T-helper 17 cell (primary cell): Measurements from ENCODE around the gene TDP2. TPM values are rescaled to one million over a fixed set of nuclear protein-coding genes. Genes with fewer than 3 reads are reported as not detected.
A peak's percentile ranks its signal among the peaks of the same experiment; 100 is the strongest.
"Not testable (repeated sequence)": the region's sequence is repeated elsewhere in the genome, so short reads cannot be mapped to it uniquely, and the experiment has no call there.

Experiments
- ATAC-seq: fragments of 150-1000 bp; cut with Tn5 transposase; 2 replicates; pipeline ENCODE4 v1.10.0; 2021; ENCODE audit warnings: mild to moderate bottlenecking, moderate library complexity
- DNase-seq, 3 donors: peaks; one replicate each; pipeline versions ENCODE4 v3.0.0 to v3.0.0-alpha.2; 2020 to 2021
- H3K9me3 ChIP-seq: one replicate; pipeline ENCODE4 v1.7.0; 2013; ENCODE audit warnings: low read length, mild to moderate bottlenecking; ENCODE audit not compliant: control insufficient read depth, poor library complexity, severe bottlenecking
- H3K27ac Mint-ChIP-seq: one replicate; pipeline ENCODE4 v1.8.0; 2022; ENCODE audit warnings: mild to moderate bottlenecking, moderate library complexity, mixed read lengths
- H3K27me3 Mint-ChIP-seq: one replicate; pipeline ENCODE4 v1.8.0; 2022; ENCODE audit warnings: mixed read lengths
- H3K36me3 Mint-ChIP-seq: one replicate; pipeline ENCODE4 v1.8.0; 2022; ENCODE audit warnings: low read depth, mixed read lengths
- H3K4me1 Mint-ChIP-seq: one replicate; pipeline ENCODE4 v1.8.0; 2022; ENCODE audit warnings: mild to moderate bottlenecking, mixed read lengths
- H3K4me3 Mint-ChIP-seq: one replicate; pipeline ENCODE4 v1.8.0; 2022; ENCODE audit warnings: mild to moderate bottlenecking, moderate library complexity, mixed read lengths
- total RNA-seq, 4 donors: library from RNA in 2 of 4; stranded (reverse) in 2 of 4; gene quantifications; one replicate each; pipeline ENCODE4 v1.2.3 and lab custom pipeline; 2022 to 2026

Gene TDP2
- total RNA-seq (10 to 100 TPM; 35.6 to 42.0 TPM), total RNA-seq (lab: John Stamatoyannopoulos, UW) (36.2 to 50.3 reads per million in 2 donors)

GRCh38 chr6:24666641-24667377, at the start of gene TDP2, which contains the start of gene ACOT13:
TSS of gene TDP2 (minus strand) at chr6:24666899. CDS start at chr6:24666862, 37 bp downstream.
TSS of gene ACOT13 (plus strand) at chr6:24667077. CDS start at chr6:24667264, 187 bp downstream.
- H3K4me3 Mint-ChIP-seq = peak within 1 kb of the TSS; percentile 96
- ATAC-seq = peak; percentile 93
- no peaks in the 10 kb centered on the region for H3K9me3 ChIP-seq
- no peaks in the 10 kb centered on the region for H3K27me3 Mint-ChIP-seq
- H3K27ac Mint-ChIP-seq = peak within 1 kb of the TSS; percentile 99
- peaks cover 7% of the 10 kb centered on the region for H3K36me3 Mint-ChIP-seq
- peak; percentile 95 to 98 (median 96) for DNase-seq
- H3K4me1 Mint-ChIP-seq = peaks cover 47% of the 10 kb centered on the region

DNA sequence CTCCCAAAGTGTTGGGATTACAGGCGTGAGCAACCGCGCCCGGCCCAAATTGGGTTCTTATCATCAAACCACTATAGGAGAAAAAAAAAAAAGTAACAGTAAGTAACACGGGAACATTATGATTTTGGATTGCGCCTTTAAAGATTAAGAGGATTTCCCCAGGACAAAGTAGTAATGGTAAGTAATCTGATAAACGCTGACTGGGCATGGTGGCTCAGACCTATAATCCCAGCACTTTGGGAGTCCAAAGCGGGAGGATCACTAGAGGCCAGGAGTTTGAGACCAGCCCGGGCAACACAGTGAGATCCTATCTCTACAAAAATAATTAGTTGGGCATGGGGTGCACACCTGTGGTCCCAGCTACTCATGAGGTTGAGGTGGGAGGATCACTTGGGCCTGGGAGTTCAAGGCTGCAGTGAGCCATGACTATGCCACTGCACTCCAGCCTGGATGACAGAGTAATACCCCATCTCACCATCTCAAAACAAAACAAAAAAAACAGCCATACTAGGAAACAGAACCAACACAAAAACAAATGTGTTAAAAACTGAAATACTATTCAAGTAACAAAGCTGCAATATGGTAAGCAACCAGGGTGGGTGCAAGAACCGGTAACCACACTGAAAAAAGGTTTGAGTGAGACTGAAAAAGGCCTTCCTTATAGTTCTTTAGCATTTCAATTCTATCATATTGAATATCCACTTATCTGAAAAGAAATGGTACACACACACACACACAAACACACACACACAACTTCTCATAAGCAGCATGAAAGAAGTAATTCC, 44.0 kb upstream of the TDP2 start:
- ATAC-seq = no peak
- Mint-ChIP-seq H3K27me3 (no peaks in the 10 kb centered on the region), H3K27ac (peak overlapping the region; percentile 67)

DNA sequence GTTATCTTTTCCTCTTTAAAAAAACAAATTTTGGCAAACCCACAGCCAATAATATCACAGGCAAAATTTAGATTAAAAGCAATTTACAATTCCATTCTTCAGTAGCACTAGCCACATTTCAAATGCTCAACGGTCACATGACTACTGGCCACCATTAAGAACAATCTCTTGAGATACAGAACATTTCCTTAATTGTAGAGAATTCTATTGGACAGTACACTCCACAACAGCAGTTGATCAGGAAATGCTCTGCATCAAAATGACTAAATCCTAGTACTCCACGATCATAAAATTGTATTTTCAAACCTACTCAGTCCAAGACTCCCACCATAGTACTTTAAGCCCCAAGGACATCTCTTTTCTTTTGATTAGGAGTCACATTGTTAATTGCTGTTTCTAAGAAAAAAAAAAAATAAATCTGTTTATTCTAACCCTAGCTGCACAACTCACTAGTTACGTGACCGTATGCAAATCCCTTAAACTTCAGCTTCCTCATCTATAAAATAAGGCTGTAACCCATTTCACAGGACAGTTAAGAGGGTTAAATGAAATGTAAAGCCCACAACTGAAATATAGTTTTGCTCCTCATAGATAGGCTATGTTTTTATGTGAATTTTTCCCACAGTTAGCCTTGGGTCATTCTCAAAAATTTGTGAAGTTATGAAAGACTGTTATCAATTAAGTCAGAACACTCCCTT, 42.5 kb upstream of the TDP2 start:
- no peak overlapping the region for H3K4me3 Mint-ChIP-seq
- peaks cover 23% of the 10 kb centered on the region for H3K4me1 Mint-ChIP-seq
- no peak for ATAC-seq
- H3K9me3 ChIP-seq = no peaks in the 10 kb centered on the region
- no peaks in the 10 kb centered on the region for H3K27me3 Mint-ChIP-seq
- no peak for DNase-seq
- peaks cover 5% of the 10 kb centered on the region for H3K36me3 Mint-ChIP-seq
- H3K27ac Mint-ChIP-seq = no peak overlapping the region

More for the DNA sequence above, 44.0 kb upstream of the TDP2 start:
- Mint-ChIP-seq H3K36me3 (peaks cover 5% of the 10 kb centered on the region), H3K4me3 (peak overlapping the region; percentile 60), H3K4me1 (peaks cover 31% of the 10 kb centered on the region)
- no peak for DNase-seq
- H3K9me3 ChIP-seq = no peaks in the 10 kb centered on the region

DNA sequence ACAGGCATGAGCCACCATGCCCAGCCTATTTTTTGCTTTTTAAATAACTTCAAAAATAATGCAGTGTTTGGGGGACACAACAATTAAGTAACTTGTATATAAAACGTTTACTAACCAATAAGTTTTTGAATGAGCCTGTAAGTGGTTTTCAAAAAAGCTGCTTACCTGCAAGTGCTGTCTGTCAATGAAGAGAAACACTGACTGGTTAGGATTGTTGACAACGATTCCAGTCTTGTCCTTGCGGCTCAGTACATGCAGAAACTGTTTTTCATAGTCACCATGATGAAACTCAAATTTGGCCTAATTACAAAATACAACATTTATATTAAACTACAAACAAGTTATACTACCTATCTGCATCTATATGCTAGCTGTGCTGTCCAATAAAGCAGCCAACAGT, 41.9 kb upstream of the TDP2 start:
- DNase-seq (no peak), ATAC-seq (no peak)
- Mint-ChIP-seq H3K4me3 (no peak overlapping the region), H3K27ac (no peak overlapping the region), H3K27me3 (no peaks in the 10 kb centered on the region), H3K36me3 (peaks cover 10% of the 10 kb centered on the region), H3K4me1 (peaks cover 26% of the 10 kb centered on the region)
- no peaks in the 10 kb centered on the region for H3K9me3 ChIP-seq

GRCh38 chr6:24704468-24704867, 37.8 kb upstream of the TDP2 start:
- H3K9me3 ChIP-seq = no peaks in the 10 kb centered on the region
- Mint-ChIP-seq H3K36me3 (peaks cover 6% of the 10 kb centered on the region), H3K27ac (no peak overlapping the region), H3K4me3 (no peak overlapping the region), H3K27me3 (no peaks in the 10 kb centered on the region), H3K4me1 (peaks cover 13% of the 10 kb centered on the region)
- DNase-seq = no peak
- ATAC-seq = no peak

DNA sequence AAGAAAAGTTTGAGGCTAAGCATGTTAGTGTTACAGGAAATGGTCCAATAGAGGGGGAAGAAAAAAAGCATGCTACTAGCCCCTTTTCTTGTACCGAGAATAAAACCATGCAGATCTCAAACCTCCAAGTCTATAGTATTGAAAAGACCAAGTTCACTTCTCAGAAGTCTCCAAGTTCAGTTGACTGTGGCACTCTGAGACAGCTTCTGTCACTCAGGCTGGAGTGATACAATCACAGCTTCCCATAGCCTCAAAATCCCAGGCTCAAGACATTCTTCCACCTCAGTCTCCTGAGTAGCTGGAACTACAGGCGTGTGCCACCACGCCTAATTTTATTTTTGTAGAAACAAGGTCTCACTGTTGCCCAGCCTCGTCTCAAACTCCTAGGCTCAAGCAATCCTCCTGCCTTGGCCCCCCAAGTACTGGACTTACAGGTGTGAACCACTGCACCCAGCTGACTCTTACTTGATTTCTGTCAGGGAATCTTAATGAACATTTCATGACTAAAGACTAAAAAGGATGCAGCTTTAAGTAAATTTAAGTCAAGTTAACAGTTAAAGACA, 36.1 kb upstream of the TDP2 start:
- ATAC-seq = no peak
- Mint-ChIP-seq H3K36me3 (peaks cover 6% of the 10 kb centered on the region), H3K4me1 (peaks cover 14% of the 10 kb centered on the region), H3K27me3 (no peaks in the 10 kb centered on the region), H3K4me3 (no peak overlapping the region), H3K27ac (peak overlapping the region; percentile 16)
- no peak for DNase-seq
- H3K9me3 ChIP-seq = no peaks in the 10 kb centered on the region

- Mint-ChIP-seq H3K36me3 (peaks cover 6% of the 10 kb centered on the region), H3K4me1 (peaks cover 14% of the 10 kb centered on the region), H3K27me3 (no peaks in the 10 kb centered on the region), H3K4me3 (no peak overlapping the region), H3K27ac (peak overlapping the region; percentile 82)
- no peak for DNase-seq
- ATAC-seq = no peak
- H3K9me3 ChIP-seq = no peaks in the 10 kb centered on the region
Observed at GRCh38 chr6:24699521-24700359, 33.0 kb upstream of the TDP2 start.

DNA sequence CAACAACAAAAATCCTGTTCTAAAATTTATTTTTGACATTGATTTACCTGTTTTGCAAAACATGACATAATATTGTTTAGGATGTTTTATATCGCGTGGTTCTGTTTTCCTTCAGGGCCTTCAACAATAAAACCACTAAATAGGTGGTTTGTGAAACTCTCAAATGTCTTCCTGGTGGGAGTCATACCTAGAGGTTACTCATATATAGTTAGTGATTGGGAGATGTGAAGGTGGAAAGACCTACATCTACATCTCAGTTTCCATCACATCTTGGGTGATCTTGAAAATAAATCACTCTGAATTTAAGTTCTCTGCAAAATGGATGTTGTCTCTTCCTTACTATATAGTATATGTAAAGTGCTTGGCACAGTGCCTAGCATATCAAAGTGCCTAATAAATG, 29.4 kb upstream of the TDP2 start:
- no peak for ATAC-seq
- no peaks in the 10 kb centered on the region for H3K27me3 Mint-ChIP-seq
- no peaks in the 10 kb centered on the region for H3K9me3 ChIP-seq
- DNase-seq = no peak
- H3K36me3 Mint-ChIP-seq = no peaks in the 10 kb centered on the region
- no peak overlapping the region for H3K4me3 Mint-ChIP-seq
- peak overlapping the region; percentile 73 for H3K27ac Mint-ChIP-seq
- H3K4me1 Mint-ChIP-seq = peaks cover 16% of the 10 kb centered on the region

DNA sequence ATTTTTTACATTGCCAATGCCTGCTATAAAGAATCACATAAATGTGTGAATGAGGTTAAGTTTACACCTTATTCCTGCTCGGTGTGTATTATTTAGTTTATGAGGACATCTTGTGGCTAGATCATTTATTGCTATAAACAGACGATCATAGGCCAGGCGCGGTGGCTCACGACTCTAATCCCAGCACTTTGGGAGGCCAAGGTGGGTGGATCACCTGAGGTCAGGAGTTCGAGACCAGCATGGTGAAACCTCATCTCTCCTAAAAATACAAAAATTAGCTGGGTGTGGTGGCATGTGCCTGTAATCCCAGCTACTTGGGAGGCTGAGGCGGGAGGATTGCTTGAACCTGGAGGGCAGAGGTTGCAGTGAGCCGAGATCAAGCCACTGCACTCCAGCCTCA, 28.9 kb upstream of the TDP2 start:
- peak overlapping the region; percentile 73 for H3K27ac Mint-ChIP-seq

GRCh38 chr6:24694198-24694597, 27.5 kb upstream of the TDP2 start:
- H3K36me3 Mint-ChIP-seq = no peaks in the 10 kb centered on the region
- DNase-seq (no peak), ATAC-seq (no peak)
- peaks cover 17% of the 10 kb centered on the region for H3K4me1 Mint-ChIP-seq
- H3K9me3 ChIP-seq = no peaks in the 10 kb centered on the region
- H3K27me3 Mint-ChIP-seq = no peaks in the 10 kb centered on the region
- no peak overlapping the region for H3K27ac Mint-ChIP-seq
- H3K4me3 Mint-ChIP-seq = no peak overlapping the region

More for the DNA sequence above, 28.9 kb upstream of the TDP2 start:
- not testable (repeated sequence) for H3K27me3 Mint-ChIP-seq, H3K36me3 Mint-ChIP-seq, H3K9me3 ChIP-seq, DNase-seq, H3K4me3 Mint-ChIP-seq
- peak; percentile 93 for ATAC-seq
- peaks cover 17% of the 10 kb centered on the region for H3K4me1 Mint-ChIP-seq

GRCh38 chr6:24692848-24693592, 26.3 kb upstream of the TDP2 start:
- peaks cover 16% of the 10 kb centered on the region for H3K4me1 Mint-ChIP-seq
- no peak for DNase-seq
- ATAC-seq = no peak

DNA sequence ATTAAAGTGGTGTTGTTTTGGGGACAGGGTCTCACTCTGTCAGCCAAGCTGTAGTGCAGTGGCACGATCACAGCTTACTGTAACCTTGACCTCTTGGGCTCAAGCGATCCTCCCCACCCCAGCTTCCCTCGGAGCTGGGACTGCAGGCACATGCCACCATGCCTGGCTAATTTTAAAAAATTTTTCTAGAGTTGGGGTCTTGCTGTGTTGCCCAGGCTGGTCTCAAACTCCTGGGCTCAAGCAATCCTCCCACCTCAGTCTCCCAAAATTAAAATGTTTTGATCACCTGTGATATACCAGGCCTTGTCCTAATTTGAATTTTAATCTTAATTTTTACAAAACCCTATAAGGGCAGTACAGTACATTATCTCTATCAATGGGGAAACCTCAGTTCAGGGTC, 25.7 kb upstream of the TDP2 start:
- no peaks in the 10 kb centered on the region for H3K9me3 ChIP-seq
- H3K27ac Mint-ChIP-seq = no peak overlapping the region
- peaks cover 17% of the 10 kb centered on the region for H3K4me1 Mint-ChIP-seq
- no peak for ATAC-seq
- no peak for DNase-seq
- H3K27me3 Mint-ChIP-seq = no peaks in the 10 kb centered on the region
- peaks cover under 1% of the 10 kb centered on the region for H3K36me3 Mint-ChIP-seq
- no peak overlapping the region for H3K4me3 Mint-ChIP-seq

More at GRCh38 chr6:24692848-24693592, 26.3 kb upstream of the TDP2 start:
- Mint-ChIP-seq H3K4me3 (no peak overlapping the region), H3K27me3 (no peaks in the 10 kb centered on the region), H3K27ac (no peak overlapping the region), H3K36me3 (no peaks in the 10 kb centered on the region)
- H3K9me3 ChIP-seq = no peaks in the 10 kb centered on the region
